ENCODE results near the gene GPR35.

- no peak for TF ChIP-seq CTCF (IDR thresholded peaks at IDR 0.05)
- no peak for TF ChIP-seq POLR2A (IDR thresholded peaks at IDR 0.05)
These were observed 17.5 kb downstream of the GPR35 start for GRCh38 chr2:240642806-240643092.

All from Peyer's patch (tissue), 4 donors.